Measurements from ENCODE around the gene BAHCC1.

The BAHCC1 gene

DNA sequence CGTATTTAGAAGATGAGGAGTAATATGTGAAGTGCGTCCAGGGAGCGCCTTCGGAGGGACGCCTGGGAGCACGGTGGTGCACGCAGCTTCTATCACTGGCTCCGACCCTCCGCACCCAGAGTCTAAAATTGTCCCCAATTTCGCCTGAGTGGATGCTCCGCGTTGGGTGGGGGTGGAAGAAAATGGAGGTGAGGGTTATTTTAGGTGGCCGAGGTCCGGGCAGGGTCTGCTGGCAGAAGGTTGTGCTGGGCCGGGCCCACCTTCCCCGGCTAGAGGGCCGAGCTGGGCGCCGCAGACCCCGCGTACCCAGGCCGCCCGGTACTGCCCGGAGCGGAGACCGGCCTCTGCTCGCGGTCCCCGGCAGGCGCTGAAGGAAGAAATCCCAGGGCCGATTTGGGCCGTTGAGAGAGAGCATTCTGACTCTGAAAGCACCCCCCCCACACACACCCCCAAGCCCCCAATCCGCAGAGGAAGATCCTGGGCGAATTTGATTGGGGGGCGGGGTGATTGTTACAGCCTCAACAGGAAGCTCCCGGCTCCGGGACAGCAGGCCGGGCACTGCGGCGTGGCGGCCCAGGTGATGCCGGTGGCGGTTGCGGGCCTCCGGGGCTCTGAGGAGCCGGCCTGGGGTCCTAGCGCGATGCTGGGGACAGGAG, 3.0 kb downstream of the BAHCC1 start:
- no peak for DNase-seq (ENCODE audit: low spot score)

DNA sequence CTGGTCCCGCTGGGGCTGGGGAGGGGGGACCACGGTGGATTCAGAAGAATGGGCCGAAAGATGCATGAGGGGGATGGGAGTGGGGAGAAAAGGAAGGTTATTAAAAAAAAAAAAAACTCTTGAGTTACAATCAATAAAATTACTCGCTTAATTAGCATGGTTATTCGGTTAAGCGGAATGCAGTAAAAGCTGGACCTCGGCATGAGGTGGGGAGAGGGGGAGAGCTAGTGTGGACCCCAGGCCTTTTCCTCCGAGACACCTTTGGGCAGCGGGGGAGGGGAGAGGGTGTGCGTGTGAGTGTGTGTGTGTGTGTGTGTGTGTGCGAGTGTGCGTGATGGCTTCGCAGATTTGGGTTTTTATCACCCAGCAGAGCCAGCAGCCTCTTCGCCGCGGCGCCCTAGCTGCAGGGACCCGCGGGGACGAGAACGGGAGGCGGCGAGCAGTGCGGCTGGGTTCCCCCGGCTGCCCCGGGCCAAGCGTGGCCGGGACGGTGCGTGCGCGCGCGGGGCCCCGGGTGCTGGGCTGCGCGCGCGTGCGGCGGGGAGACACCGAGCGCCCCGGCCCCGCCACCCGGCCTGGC, 3.7 kb downstream of the BAHCC1 start:
- DNase-seq (ENCODE audit: low spot score): no peak

DNA sequence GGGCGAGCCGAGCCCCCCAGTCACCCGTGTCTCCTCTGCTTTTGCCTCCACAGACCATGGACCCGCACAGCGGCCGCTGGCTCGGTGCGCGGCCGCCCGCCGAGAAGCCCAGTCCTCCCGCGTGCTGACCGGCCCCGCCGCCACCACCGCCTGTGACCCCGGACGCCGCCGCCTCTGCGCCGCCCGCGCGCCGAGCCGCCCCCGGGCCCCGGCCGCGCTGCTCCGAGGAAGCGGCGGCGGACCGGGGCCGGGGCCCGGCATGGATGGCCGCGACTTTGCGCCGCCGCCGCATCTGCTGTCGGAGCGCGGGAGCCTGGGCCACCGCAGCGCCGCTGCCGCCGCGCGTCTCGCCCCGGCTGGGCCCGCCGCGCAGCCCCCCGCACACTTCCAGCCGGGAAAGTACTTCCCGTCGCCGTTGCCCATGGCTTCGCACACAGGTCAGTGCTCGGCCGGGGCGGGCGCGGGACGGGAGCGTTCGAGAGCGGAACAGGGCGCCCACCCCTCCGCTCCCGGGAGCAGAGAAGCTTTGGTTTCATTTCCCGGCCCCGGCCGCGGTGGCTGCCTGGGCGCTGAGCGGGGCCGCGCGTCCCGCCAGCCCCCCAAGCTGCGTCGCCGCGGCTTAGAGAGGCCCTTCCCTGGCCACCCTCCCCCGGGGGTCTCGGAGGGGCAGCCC, 4.4 kb downstream of the BAHCC1 start:
- no peak for DNase-seq (ENCODE audit: low spot score)

DNA sequence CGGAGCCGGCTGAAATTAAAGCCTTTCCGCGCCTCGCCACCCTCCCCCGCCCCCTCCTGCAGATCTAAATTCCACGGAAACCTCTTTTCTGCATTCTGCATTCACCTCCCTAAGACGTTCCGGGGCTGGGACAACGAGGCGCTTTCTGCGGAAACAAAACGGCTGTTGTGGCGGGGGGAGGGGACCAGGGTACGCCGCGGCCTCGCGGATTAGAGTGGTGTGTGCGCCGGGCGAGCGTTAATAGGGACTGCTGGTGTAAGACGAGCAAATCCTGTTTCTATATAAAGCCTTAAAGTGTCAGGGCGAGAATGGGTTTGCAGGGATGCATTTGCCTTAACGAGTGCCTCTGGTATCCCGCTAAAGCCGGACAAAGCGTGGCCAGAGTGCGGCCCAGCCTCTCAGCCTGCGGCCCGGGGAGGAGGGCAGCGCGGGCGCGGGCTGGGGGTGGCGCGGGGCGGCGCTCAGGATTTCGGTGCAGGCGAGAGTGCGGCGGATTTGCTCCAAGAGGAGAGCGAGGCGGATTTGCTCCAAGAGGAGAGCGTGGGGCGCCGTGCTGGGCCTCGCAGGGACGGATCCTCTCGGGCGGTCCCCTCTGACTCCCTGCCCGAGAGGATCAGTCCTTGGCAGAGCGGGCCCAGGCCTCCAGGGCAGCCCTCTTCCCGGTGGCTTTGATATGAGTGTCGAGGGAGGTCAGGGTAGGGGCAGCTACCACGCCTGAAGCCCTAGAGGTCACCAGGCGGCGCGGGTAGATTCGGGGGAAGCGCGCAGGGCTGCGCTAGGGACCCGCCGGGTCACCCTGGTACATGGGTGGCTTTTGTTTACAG, 5.1 kb downstream of the BAHCC1 start:
- DNase-seq (ENCODE audit: low spot score): peak; percentile 63

DNA sequence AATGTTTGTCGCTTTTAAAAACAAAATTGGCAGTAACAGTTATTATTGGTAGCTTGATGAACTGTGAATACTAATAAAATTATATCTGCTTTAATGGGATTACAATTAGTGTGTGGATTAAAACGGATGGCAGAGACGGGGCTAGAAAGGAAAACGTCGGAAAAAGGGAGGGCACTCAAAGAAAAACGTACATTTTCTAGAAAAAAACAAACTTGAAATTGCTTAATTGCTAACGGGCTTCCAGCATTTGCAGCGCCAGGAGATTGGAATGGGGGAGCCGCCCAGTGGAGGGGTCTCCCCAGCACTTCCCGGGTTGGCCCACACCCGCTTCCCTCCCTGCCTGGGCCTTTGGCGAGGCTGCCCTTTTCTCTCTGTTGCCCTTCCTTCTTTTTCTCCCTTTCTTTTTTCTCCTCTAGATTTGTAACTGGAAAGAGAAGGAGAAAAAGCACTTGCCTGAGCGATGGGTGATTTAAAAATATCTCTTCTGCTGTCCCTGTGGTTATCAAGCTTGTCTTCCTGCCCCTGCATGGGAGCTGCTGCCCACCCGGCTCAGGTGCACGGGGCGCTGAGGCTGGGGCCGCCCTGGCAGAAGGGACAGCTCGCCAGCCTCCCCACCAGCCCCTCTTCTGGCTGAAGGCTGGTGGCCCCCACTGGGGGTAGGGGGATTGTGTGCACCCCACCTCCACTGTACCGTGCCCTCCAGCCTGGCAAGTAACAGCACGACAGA, 5.9 kb downstream of the BAHCC1 start:
- no peak for DNase-seq (ENCODE audit: low spot score)

DNA sequence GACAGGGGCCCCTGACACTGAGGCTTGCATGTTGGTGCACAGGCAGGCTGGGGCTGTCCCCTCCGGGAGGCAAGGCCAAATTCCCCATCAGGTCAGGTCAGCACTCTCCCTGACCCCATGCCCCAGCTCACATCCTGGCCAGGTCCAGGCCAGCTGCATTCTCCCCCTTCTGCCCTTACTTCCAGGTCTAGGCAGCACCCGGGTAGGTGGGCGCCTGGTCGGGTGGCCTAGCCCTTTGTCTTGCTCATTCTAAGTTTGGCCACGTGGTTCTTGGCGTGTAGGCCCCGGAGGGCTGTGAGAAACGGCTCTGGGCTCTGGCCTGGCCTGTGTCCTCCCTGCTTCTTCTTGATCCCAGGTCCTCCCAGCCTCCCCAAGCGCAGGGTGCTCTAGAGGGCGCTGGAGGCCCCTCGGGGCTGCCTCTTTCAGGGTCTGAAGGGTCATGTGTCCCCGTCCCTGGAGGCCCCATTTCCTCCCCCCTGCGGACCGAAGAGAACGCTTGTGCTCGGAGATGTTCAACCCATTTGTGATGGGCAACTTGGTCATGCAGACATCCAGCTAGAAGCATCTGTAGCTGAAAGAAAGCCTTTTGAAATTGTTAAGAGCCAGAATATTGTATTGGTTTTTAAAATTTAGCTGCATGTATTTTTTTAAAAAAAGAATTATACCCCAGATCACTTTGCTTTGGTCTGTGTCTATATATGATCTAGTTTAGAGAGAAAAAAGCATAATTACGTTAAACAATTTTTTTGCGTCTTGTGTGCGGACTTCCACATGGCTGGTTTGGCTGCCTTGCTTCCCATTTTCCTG, 6.7 kb downstream of the BAHCC1 start:
- peak; percentile 57 for DNase-seq (ENCODE audit: low spot score)

DNA sequence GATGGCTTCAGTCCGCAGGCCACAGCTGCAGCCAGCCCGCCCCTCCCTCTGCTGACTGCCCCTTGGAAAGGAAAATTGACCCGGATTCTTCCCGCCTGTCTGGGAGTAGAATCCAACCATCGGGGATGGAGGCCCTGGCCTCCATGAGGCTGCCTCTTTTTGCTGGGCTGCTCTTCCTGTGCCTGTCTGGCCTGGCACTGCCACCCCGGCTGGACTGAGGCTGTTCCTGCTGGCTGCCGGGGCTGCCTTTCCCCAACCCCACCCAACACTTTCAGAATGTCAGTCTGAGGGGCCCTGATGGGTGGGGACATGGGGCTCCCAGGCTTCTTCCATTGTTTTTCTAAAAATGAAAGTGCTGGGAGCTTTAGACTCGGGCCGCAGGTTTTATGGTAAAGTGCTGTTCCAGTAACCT, 7.3 kb downstream of the BAHCC1 start:
- no peak for DNase-seq (ENCODE audit: low spot score)

DNA sequence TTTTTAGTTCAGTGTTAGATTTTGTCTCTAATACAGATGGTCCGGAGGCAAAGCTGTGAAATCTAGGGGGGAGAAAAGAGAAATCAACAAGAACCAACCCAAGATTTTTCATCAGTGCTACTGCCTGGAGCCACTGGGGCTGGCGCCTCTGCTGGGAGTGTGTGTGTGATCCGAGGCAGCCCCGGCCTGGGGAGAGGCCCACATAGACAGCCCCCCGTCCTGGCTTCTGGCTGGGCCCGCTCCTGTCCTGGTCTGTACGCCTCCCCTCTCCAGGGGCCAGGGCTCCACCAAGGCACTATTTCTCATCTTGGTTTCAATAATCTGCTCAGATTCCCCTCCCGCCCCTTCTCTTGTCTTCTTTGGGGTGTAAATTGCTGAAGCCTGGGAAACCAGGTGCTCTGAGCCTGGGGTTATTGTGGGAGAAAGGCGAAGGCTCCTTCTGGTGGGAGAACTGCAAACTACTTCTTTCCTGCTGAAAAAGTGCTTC, 7.8 kb downstream of the BAHCC1 start:
- no peak for DNase-seq (ENCODE audit: low spot score)

DNA sequence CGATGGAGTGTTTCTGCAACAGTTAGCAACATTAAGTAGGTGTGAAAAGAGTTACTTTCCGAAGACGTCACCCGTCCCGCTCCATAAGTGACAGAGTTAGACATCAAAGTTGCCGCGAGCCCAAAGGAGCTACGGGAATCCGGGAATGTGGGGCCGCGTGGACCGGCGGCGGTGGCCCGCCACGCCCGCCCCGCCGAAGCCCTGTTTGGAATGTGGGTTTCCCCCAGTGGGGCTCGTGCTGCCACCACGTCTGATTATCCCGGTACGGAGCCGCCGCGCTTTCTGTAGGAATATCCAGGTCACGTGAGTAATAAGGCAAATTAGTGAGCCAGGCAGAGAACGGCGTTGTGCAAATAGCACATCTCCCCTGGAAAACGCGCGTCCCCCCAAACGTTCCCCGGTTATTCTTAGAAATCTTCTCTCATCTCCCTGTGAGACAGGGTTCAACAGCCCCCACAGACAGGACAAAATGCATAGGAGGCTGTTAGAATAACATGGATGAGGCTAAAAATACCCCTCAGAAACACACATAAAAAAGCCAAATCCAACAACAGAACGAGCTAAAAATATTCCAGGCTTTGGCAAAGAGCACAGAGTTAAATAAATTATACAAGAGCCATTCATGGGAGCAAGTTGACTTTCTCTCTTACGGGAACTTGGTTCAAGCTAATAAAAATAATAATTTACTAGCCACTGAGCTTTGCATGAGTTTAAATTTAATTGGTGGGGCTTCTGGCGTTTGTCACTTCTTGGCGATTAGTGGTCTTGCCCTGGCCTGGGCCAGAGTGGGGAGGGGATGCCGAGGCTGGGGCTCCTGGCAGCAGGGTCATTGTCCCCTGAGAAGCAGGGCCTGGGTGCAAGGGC, 8.6 kb downstream of the BAHCC1 start:
- no peak for DNase-seq (ENCODE audit: low spot score)

DNA sequence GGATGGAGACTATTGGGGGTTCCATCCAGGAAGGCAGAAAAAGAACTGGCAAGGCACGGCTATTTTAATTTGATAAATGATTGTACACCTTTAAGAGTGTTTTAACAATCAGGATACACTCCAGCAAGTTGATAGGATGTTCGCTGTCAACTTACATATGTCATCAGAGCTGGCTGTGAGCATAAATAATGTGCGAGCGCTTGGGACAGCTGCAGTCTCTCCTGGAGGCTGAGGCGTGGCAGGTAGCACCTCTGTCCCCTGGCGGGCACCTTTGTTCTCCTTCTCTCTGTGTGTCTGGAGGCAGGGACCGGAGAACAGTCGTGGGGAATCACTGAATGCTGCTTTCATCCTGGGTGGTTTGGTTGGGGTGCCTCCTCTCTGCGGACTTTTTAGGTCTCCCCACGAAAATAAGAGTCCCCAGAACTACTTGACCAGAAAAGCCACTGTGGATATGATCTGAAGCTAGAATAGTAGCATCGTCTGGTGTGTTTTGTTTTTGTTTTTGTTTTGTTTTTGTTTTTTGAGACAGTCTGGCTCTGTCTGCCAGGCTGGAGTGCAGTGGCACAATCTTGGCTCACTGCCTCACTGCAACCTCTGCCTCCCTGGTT, 9.4 kb downstream of the BAHCC1 start:
- DNase-seq (ENCODE audit: low spot score): no peak

DNA sequence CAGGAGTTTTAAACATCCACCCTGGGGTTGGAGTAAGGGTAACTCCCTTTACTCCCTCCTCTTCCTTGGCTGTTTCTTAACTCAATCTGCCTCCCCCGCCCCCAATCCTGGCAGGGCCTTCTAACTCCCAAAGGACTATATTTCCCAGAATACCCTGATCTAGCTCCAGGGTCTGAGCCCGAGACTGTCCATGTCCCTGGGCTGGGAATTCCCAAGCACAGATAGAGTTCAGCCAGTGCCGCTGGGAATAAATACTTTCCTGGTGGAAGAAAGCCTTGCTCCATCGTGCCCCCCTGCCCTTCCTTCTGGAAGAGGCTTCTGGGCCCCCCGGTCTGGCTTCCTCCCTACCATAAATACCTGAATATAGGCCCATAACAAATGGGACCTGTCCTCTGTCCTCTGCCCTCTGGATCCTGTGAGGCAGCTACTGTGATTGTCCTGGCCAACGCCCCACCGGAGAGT, 10.2 kb downstream of the BAHCC1 start:
- DNase-seq (ENCODE audit: low spot score): no peak

DNA sequence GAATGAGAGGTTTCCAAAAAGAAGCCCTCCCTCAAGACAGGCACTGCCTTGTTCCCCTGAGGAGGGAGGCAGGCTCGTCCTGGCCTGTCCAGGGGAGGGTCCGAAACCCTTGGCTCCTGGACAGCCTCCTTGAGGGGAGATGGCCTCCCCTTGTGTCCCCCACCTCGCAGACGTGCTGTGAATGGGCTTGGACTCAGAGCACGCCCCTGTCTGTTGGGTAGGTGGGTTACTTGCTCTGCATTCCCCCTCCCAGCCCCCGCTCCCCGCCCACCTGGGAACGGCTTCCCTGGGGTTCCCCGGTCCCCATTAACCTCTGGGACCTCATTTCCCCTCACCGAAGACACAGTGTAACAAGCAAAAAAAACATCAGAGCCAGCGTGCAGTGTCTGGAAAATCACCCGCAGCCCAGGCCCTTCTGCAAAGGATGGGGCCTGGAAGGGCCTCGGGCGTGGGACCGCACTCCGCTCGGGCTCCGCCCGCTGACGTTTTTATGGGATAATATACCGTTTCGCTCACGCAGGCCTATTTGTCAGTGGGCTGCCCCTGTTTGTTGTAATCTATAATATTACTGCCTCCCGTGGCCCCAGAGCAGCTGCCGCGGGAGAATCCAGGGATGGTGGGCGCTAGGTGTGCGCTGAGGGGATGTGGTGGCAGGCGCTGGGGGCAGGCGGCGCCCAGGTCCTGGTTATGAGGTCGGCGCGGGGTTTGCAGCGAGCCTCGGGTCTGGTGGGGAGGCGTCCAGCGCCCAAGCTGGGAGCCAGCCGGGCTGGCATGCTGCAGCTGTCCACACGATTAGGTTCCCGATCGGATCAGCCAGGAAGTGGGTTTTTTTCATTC, 11.1 kb downstream of the BAHCC1 start:
- DNase-seq (ENCODE audit: low spot score): no peak

DNA sequence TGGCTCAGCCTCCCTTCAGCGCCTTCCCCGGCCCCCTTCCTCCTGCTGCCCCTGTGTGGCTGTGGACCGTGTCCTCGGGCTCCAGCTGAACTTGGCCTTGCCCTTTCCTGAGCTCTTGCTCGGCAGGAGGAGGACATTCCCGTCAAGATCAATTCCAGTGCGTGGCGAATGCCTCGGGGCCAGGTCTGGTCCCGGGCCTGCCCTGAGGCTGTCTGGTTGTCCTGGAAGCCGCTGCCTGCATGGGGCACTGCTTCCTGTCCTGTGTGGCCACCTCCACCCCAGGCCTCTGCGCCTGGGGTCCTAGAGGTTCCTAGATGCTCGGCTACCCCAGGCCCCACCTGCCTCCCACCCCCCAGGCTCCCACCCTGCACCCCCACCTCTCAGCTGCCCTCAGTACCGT, 12.8 kb downstream of the BAHCC1 start:
- DNase-seq (ENCODE audit: low spot score): no peak

DNA sequence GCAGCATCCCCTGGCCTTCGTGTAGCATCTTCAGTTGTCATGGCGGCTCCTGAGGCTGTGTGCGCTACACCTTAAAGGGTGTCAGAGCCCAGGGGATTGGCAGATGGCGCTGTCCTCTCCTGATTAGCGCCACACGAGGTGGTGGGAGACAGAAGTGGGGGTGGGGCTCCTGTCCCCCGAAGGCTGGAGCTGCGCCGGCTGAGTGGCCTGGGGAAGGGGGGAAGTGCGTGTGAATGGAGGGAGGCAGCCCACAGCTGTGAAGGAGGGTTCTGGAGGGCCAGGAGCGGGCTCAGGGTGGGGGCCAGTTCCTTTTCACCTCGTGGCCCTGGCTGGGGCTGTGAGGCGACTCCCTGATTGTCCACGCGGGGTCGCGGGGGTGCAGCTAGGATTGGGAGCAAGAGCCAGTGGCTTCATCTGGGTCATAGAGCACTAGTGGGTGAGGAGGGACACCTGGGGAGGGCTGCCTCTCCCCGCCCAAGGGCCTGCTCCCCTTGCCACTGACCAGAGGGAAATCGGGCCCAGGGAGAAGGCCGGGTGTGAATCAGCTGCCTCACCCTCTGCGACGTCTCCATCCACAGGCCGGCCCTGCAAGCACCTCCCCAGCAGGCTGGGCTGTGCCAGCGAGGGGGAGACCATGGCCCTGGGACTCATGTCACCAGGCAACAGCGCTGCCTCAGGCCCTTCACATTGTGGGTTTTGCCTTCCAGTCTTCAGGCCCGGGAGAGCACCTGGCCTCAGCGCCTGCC, 14.1 kb downstream of the BAHCC1 start:
- no peak for DNase-seq (ENCODE audit: low spot score)

DNA sequence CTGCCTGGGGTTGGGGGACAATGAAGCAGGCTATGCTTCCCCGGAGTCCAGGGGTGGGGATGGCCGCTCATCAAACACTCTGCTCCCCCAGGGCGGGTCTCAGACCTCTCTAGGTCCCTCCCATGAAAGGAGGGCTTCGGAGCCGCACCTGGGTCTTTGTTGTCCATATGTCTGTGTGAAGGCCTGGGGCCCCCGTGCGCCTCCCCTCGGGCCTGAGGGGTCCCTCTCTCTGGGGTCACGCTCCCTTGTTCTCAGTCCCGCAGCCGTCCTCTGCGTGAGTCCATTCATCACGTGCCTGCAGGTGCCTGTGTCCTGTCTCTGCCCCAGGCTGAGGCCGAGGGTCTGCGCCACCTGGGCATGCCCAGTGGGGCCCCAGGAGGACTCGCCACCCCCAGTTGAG, 15.6 kb downstream of the BAHCC1 start:
- DNase-seq (ENCODE audit: low spot score): no peak

DNA sequence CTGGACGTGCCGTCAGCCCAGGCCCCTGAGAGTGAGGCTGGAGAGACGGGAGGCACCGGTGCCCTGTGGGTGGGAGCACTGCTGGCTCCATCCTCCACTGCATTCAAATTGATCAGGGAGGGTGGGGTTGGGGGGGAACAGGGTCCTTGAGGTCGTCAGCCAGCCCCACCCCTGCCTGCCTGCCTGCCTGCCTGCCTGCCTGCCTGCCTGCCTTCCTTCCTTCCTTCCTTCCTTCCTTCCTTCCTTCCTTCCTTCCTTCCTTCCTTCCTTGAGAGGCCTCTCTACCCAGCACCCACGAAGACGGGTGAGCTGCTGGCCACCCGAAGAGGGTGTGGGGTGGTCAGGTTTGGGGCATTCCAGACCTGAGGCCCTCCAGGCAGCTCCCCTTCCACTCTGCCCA, 16.0 kb downstream of the BAHCC1 start:
- DNase-seq (ENCODE audit: low spot score): no peak

DNA sequence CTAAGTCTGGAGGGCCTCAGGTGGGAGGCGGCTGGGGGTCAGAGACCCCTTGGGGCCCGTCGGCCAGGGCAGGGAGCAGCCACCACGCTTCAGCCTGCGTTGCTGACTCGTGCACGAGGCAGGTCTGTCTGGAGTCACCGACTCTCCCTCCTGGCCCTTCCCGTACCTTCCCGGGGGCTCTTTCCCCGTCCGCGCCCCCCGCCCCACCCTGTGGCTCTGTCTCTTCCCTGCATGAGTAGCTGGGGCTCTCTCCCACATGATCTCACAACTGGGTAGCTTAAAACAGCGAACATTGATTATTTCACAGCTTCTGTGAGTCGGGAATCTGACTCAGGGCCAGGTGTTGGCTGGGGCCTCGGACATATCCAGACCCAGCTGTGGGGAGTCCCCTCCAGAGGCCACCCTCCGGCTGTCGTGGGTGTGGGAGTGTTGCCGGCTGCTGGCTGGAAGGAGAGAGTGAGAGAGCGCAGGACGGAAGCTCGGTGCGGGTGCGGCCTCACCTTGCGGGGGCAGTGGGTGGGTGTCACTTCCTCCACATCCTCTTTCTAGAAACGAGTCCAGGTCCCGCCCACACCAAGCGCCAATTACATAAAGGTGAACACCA, 17.3 kb downstream of the BAHCC1 start:
- DNase-seq (ENCODE audit: low spot score): no peak
